Neutrophil (primary cell): ENCODE measurements around the gene POLR2H.

Experiments used
- H3K27ac ChIP-seq: fragments of 200-600 bp; sonication (generic); 2 replicates; pipeline ENCODE4 v1.5.1; 2016; ENCODE audit warnings: mild to moderate bottlenecking, moderate library complexity
- H3K27me3 ChIP-seq: fragments of 200-600 bp; sonication (generic); 2 replicates; pipeline ENCODE4 v1.6.0; 2016; ENCODE audit warnings: mild to moderate bottlenecking
- H3K36me3 ChIP-seq: fragments of 200-600 bp; sonication (generic); 2 replicates; pipeline ENCODE4 v1.5.1; 2017
- H3K4me1 ChIP-seq, 2 experiments: fragments of 200-600 bp in 1 of 2; sonication (generic) in 1 of 2; 1 replicate in 1 of 2; 2 replicates in 1 of 2; pipeline versions ENCODE4 v1.5.1 to v1.6.1; 2013 to 2016; ENCODE audit warnings: low read depth in 1 of 2, low read length in 1 of 2, mild to moderate bottlenecking in 1 of 2, moderate library complexity in 1 of 2; ENCODE audit not compliant: control insufficient read depth in 1 of 2, insufficient read depth in 1 of 2
- H3K4me3 ChIP-seq, 2 experiments: fragments of 200-600 bp in 1 of 2; sonication (generic) in 1 of 2; 1 replicate in 1 of 2; 2 replicates in 1 of 2; pipeline ENCODE4 v1.5.1; 2013 to 2016; ENCODE audit warnings: low read depth in 1 of 2, low read length in 1 of 2, mild to moderate bottlenecking in 1 of 2, moderate library complexity in 1 of 2
- H3K9me3 ChIP-seq: fragments of 200-600 bp; sonication (generic); 2 replicates; pipeline ENCODE4 v1.5.1; 2016
- CTCF ChIP-seq: fragments of 200-600 bp; sonication (generic); IDR thresholded peaks from 2 replicates; pipeline ENCODE4 v1.5.1; 2016; ENCODE audit warnings: antibody characterized with exemption

Gene POLR2H

DNA sequence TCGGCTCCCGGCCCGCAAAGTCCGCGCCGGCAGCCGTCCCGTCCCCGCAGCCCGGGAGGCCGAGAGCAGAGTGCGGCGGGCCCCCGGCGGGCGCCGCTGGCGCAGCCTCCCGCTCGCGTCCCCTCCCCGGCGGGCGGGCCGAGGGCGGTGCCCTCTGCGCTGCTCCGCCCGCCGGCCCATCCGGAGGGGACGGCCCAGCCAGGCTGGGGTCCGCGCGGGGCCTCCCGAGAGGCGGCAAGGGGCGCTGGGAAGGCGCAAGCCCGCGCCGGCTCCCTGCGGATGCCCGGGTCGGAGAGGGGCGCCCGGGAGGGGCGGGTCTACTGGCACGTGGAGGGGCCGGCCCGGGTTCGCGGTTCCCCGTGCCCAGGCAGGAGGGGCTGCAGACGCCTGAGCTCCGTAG lies at the start of gene POLR2H, which contains the start of gene CLCN2:
POLR2H (plus strand) TSS at position 179 of the 400 bp plus-strand sequence. CDS start 1,783 bp downstream, outside the sequence.
CLCN2 (minus strand) TSS at position 74 of the 400 bp plus-strand sequence. CDS start 126 bp downstream, outside the sequence.
- Histone ChIP-seq H3K27ac (peak within 1 kb of the TSS; percentile 70), H3K27me3 (peaks cover 28% of the 10 kb centered on the region), H3K36me3 (no peaks in the 10 kb centered on the region), H3K4me3 (peak within 1 kb of the TSS; percentile 91), H3K4me1 (peaks cover 24 to 28% of the 10 kb centered on the region in 2 experiments), H3K9me3 (no peaks in the 10 kb centered on the region)
- no peak for TF ChIP-seq CTCF

- no peaks in the 10 kb centered on the region for H3K9me3 ChIP-seq
- peak; percentile 41 for TF ChIP-seq CTCF
- peaks cover 6% of the 10 kb centered on the region for H3K36me3 ChIP-seq
- no peaks in the 10 kb centered on the region for H3K27me3 ChIP-seq
- H3K4me1 ChIP-seq: peaks cover 23 to 24% of the 10 kb centered on the region in 2 experiments
- H3K4me3 ChIP-seq: peak within 1 kb of the TSS; percentile 63 to 82
- H3K27ac ChIP-seq: peak within 1 kb of the TSS; percentile 92
Observed at GRCh38 chr3:184314363-184314699, 47.2 kb upstream of the POLR2H start, which contains the start of gene EIF4G1. Gene EIF4G1 (plus strand): TSS chr3:184314606. CDS start chr3:184315797, 1,191 bp downstream.

DNA sequence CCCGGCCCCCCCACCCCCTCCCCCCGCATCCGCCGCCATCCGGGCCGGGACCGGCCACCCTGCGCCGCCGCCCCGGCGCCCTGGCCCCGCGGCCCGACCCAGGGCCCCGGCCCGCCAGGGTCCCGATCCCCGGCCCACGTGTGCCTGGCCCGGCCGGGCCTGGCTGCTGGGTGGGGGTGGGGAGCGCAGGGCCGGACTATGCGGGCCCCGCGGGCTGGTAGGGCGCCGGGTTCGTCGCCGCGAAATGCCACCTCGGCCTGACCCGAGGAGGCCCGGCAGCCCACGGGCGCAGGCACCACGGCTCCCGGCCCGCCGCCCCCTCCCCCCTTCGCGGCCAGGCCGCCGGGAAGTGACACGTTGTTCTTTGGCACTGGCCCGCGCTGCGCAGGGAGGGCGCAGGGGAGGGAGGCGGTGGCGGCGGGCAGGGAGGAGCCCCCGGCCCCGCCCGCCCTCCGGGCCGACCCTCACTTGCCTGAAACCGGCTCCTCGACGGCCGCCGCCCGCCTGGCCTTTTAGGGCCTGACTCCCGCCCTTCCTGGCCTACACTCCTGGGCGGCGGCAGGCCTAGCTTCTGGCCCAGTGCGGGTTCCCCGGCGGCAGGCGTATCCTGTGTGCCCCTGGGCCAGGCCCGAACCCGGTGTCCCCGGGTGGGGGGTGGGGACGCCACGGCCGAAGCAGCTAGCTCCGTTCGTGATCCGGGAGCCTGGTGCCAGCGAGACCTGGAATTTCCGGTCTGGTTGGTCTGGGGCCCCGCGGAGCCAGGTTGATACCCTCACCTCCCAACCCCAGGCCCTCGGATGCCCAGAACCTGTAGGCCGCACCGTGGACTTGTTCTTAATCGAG lies 46.6 kb upstream of the POLR2H start:
- Histone ChIP-seq H3K36me3 (peaks cover 1% of the 10 kb centered on the region), H3K27me3 (no peaks in the 10 kb centered on the region), H3K9me3 (no peaks in the 10 kb centered on the region), H3K4me3 (peak overlapping the region; percentile 63 to 82), H3K4me1 (peaks cover 23 to 29% of the 10 kb centered on the region in 2 experiments), H3K27ac (peak overlapping the region; percentile 92)
- TF ChIP-seq CTCF: no peak

- no peaks in the 10 kb centered on the region for H3K27me3 ChIP-seq
- no peak for TF ChIP-seq CTCF
Observed at GRCh38 chr3:184315543-184315867, 46.0 kb upstream of the POLR2H start.

GRCh38 chr3:184315871-184316661 lies 45.4 kb upstream of the POLR2H start:
- H3K4me1 ChIP-seq: peaks cover 23 to 34% of the 10 kb centered on the region in 2 experiments
- H3K9me3 ChIP-seq: no peaks in the 10 kb centered on the region
- H3K27me3 ChIP-seq: no peaks in the 10 kb centered on the region
- H3K27ac ChIP-seq: peak overlapping the region; percentile 92
- peaks cover 11% of the 10 kb centered on the region for H3K36me3 ChIP-seq
- no peak for TF ChIP-seq CTCF
- H3K4me3 ChIP-seq: peak overlapping the region in 1 of 2 experiments; percentile 82

More at GRCh38 chr3:184315543-184315867, 46.0 kb upstream of the POLR2H start:
- H3K4me1 ChIP-seq: peaks cover 23 to 34% of the 10 kb centered on the region in 2 experiments
- peak overlapping the region; percentile 63 to 82 for H3K4me3 ChIP-seq
- H3K9me3 ChIP-seq: no peaks in the 10 kb centered on the region
- peak overlapping the region; percentile 92 for H3K27ac ChIP-seq
- H3K36me3 ChIP-seq: peaks cover 5% of the 10 kb centered on the region
